Transverse colon (tissue), 4 donors: ENCODE measurements around the gene IBTK.

ENCODE experiments used
- EP300 ChIP-seq: sonication (generic); formaldehyde crosslinking; IDR thresholded peaks from one replicate; pipeline ENCODE4 v1.6.1; 2017; ENCODE audit warnings: antibody characterized with exemption, low read depth
- POLR2A ChIP-seq: fragments of 450-650 bp; IDR thresholded peaks from one replicate; pipeline ENCODE4 v1.6.1; 2016; ENCODE audit warnings: antibody characterized with exemption, mild to moderate bottlenecking, moderate library complexity
- POLR2AphosphoS5 ChIP-seq, 3 donors: sonication (generic); formaldehyde crosslinking; IDR thresholded peaks; one replicate each; pipeline ENCODE4 v1.6.1; 2016; ENCODE audit warnings: antibody characterized with exemption in 3 of 3
- TF ChIP-seq, protein P1 (sequence below), 5 experiments: fragments of 200-600 bp in 3 of 5; fragments of 450-650 bp in 2 of 5; sonication (generic) in 3 of 5; IDR thresholded peaks; 1 replicate in 2 of 5; 2 replicates in 3 of 5; pipeline ENCODE4 v1.5.1; 2016 to 2017; ENCODE audit warnings: antibody characterized with exemption in 5 of 5, inconsistent platforms in 3 of 5, mild to moderate bottlenecking in 2 of 5, moderate library complexity in 1 of 5

DNA sequence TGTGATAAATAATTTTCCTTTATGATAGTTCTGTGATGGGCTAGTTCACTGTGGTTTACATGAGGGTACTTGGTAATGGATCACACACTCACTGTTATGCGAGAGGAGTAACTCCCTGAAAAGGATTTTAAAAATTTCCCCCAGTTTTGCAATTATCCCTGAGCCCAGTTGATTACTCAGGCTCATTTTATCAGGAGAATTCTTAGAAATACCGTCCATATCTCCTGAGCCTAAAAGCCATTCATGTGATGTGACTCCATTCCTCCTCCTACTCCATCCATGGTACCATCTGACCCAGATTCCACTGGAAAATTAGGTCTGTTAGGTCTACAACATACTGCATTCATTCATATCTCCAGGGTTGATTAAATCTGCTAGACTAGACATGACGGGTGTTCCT lies 16.4 kb upstream of the IBTK start:
- TF ChIP-seq, protein P1, sequence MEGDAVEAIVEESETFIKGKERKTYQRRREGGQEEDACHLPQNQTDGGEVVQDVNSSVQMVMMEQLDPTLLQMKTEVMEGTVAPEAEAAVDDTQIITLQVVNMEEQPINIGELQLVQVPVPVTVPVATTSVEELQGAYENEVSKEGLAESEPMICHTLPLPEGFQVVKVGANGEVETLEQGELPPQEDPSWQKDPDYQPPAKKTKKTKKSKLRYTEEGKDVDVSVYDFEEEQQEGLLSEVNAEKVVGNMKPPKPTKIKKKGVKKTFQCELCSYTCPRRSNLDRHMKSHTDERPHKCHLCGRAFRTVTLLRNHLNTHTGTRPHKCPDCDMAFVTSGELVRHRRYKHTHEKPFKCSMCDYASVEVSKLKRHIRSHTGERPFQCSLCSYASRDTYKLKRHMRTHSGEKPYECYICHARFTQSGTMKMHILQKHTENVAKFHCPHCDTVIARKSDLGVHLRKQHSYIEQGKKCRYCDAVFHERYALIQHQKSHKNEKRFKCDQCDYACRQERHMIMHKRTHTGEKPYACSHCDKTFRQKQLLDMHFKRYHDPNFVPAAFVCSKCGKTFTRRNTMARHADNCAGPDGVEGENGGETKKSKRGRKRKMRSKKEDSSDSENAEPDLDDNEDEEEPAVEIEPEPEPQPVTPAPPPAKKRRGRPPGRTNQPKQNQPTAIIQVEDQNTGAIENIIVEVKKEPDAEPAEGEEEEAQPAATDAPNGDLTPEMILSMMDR (IDR thresholded peaks at IDR 0.05): no peak
- no peak for TF ChIP-seq POLR2A
- no peak for TF ChIP-seq POLR2AphosphoS5 (IDR thresholded peaks at IDR 0.05)
- TF ChIP-seq EP300: no peak
